Activated naive CD4-positive, alpha-beta T cell treated with anti-CD3 and anti-CD28 coated beads, Interleukin-2, amount 10 ng/mL, durations not matched to agents 7 days and 5 days (primary cell): ENCODE results near the gene FBXO39.
"Not testable (repeated sequence)": the region's sequence is repeated elsewhere in the genome, so short reads cannot be mapped to it uniquely, and the experiment has no call there.

Experiments used
- CTCF ChIA-PET: fragments of 350-600 bp; sonication (Branson Sonifier 250); formaldehyde crosslinking; loops from one replicate; lab custom pipeline; 2021; ENCODE audit warnings: antibody characterized with exemption; lab: Charles Lee
- DNase-seq: peaks from one replicate; pipeline ENCODE4 v3.0.0-alpha.2; 2020
- H3K27ac Mint-ChIP-seq: one replicate; pipeline ENCODE4 v1.8.0; 2021; ENCODE audit warnings: mild to moderate bottlenecking, moderate library complexity, mixed read lengths
- H3K27me3 Mint-ChIP-seq: one replicate; pipeline ENCODE4 v1.8.0; 2021; ENCODE audit warnings: mild to moderate bottlenecking, mixed read lengths
- H3K36me3 Mint-ChIP-seq: one replicate; pipeline ENCODE4 v1.8.0; 2021; ENCODE audit warnings: mixed read lengths
- H3K4me1 Mint-ChIP-seq: one replicate; pipeline ENCODE4 v1.8.0; 2021; ENCODE audit warnings: mixed read lengths
- H3K4me3 Mint-ChIP-seq: one replicate; pipeline ENCODE4 v1.8.0; 2021; ENCODE audit warnings: mild to moderate bottlenecking, moderate library complexity, mixed read lengths
- H3K9me3 Mint-ChIP-seq: one replicate; pipeline ENCODE4 v1.8.0; 2021; ENCODE audit warnings: mixed read lengths

The FBXO39 gene

GRCh38 chr17:6775871-6776405 is at the start of gene FBXO39:
Gene FBXO39 (plus strand): TSS chr17:6776215. CDS start chr17:6779869, 3,654 bp downstream.
- H3K4me1 Mint-ChIP-seq = peaks cover 2% of the 10 kb centered on the region
- CTCF ChIA-PET = no interaction called here
- peaks cover 42% of the 10 kb centered on the region for H3K36me3 Mint-ChIP-seq
- peaks cover 53% of the 10 kb centered on the region for H3K27me3 Mint-ChIP-seq
- DNase-seq = no peak
- H3K27ac Mint-ChIP-seq = no peak within 1 kb of the TSS
- peaks cover 42% of the 10 kb centered on the region for H3K9me3 Mint-ChIP-seq
- H3K4me3 Mint-ChIP-seq = no peak within 1 kb of the TSS

GRCh38 chr17:6729531-6729930 is 46.5 kb upstream of the FBXO39 start:
- Mint-ChIP-seq H3K36me3 (no peaks in the 10 kb centered on the region), H3K27ac (no peak overlapping the region), H3K4me1 (no peaks in the 10 kb centered on the region), H3K9me3 (no peaks in the 10 kb centered on the region), H3K27me3 (peaks cover 16% of the 10 kb centered on the region), H3K4me3 (no peak overlapping the region)
- DNase-seq = no peak
- CTCF ChIA-PET = no interaction called here

DNA sequence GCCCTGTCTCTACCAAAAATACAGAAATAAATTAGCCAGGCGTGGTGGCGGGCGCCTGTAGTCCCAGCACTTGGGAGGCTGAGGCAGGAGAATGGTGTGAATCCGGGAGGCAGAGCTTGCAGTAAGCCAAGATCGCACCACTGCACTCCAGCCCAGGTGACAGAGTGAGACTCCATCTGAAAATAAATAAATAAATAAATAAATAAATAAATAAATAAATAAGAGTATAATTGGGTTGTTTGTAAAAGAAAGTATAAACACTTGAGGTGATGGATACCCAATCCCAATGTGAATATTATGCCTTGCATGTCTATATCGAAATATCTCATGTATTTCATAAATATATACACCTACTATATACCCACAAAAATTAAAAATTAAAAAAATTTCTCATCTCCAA is 29.4 kb upstream of the FBXO39 start:
- peaks cover 39% of the 10 kb centered on the region for H3K27me3 Mint-ChIP-seq
- H3K4me1 Mint-ChIP-seq, DNase-seq, H3K27ac Mint-ChIP-seq, CTCF ChIA-PET, H3K4me3 Mint-ChIP-seq, H3K36me3 Mint-ChIP-seq, H3K9me3 Mint-ChIP-seq: not testable (repeated sequence)

- Mint-ChIP-seq H3K4me3 (no peak overlapping the region), H3K36me3 (no peaks in the 10 kb centered on the region), H3K27me3 (peaks cover 28% of the 10 kb centered on the region), H3K9me3 (no peaks in the 10 kb centered on the region), H3K4me1 (peaks cover 24% of the 10 kb centered on the region), H3K27ac (no peak overlapping the region)
- CTCF ChIA-PET = interaction anchor here (1.3 kb wide), 1 partner anchor 162 kb away, joined by 3 read pairs; no protein-coding TSS in a partner anchor
- DNase-seq = no peak
These were observed 27.4 kb upstream of the FBXO39 start for GRCh38 chr17:6748617-6749016.

DNA sequence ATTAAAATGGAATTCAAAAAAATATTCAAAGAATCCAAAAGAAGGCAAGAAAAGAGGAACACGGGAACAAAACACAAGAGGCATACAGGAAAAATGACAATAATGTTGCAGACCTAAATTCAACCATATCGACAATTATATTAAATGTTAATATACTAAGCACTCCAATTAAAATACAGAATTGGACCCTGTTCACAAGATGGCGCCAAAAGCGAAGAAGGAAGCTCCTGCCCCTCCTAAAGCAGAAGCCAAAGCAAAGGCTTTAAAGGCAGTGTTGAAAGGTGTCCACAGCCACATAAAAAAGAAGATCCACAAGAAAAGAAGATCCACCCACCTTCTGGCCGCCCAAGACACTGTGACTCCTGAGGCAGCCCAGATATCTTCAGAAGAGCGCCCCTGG is 26.5 kb upstream of the FBXO39 start:
- H3K27ac Mint-ChIP-seq = no peak overlapping the region
- DNase-seq = peak; percentile 42
- CTCF ChIA-PET = interaction anchor here (0.6 to 1.7 kb wide), 6 partner anchors 83 to 272 kb away, joined by 3 to 7 read pairs (median 4); no protein-coding TSS in a partner anchor
- H3K36me3 Mint-ChIP-seq = no peaks in the 10 kb centered on the region
- H3K9me3 Mint-ChIP-seq = no peaks in the 10 kb centered on the region
- no peak overlapping the region for H3K4me3 Mint-ChIP-seq
- H3K27me3 Mint-ChIP-seq = peaks cover 24% of the 10 kb centered on the region
- peaks cover 30% of the 10 kb centered on the region for H3K4me1 Mint-ChIP-seq

DNA sequence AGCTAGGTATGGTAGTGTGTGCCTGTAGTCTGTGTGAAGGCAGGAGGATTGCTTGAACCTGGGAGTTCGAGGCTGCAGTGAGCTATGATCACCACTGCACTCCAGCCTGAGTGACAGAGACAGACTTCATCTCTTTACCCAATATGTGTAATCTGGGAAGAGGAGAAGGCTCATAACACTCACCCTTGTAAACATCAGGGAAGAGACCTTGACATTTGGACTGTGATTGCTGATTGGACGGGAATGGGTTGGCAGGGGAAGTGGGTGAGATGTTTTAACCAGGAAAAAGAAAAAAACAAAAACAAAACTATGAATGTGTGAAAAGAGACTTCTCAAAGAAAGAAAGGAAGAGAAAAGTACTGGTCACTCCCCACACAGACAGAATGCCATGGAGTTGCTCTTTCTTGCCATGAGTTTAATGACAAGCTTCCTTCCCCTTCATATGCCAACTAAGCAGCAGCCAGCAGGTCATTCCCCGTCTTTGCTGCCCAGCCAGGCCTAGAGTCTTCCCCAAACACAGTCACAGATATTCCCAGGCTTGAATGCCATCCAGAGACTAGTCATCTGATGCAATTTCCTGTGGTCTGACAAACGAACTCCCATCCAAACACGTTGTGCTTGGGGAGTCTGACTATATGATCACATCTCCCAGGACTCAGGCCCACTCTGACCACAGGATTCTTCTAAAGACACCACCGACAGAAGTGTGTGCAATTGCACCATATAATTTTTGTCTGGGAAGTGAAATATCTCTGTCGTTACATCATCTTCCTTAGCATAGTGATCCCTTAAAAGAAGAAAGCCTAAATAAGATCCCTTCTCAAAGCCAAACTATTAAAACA is 23.7 kb upstream of the FBXO39 start:
- no peak overlapping the region for H3K4me3 Mint-ChIP-seq
- peaks cover 49% of the 10 kb centered on the region for H3K4me1 Mint-ChIP-seq

GRCh38 chr17:6753006-6753445 is 23.0 kb upstream of the FBXO39 start:
- peaks cover 15% of the 10 kb centered on the region for H3K36me3 Mint-ChIP-seq
- DNase-seq = peak; percentile 39
- H3K27me3 Mint-ChIP-seq = peaks cover 16% of the 10 kb centered on the region
- H3K9me3 Mint-ChIP-seq = no peaks in the 10 kb centered on the region
- H3K27ac Mint-ChIP-seq = peak overlapping the region; percentile 75
- CTCF ChIA-PET = no interaction called here
- H3K4me1 Mint-ChIP-seq = peaks cover 55% of the 10 kb centered on the region
- peak overlapping the region; percentile 7 for H3K4me3 Mint-ChIP-seq

More for the DNA sequence above, 23.7 kb upstream of the FBXO39 start:
- H3K9me3 Mint-ChIP-seq = no peaks in the 10 kb centered on the region
- peaks cover 20% of the 10 kb centered on the region for H3K27me3 Mint-ChIP-seq
- no peak for DNase-seq
- CTCF ChIA-PET = interaction anchor here (1.0 to 1.3 kb wide), 2 partner anchors 11 to 28 kb away, joined by 3 to 4 read pairs; no protein-coding TSS in a partner anchor
- H3K27ac Mint-ChIP-seq = no peak overlapping the region
- H3K36me3 Mint-ChIP-seq = peaks cover 8% of the 10 kb centered on the region

DNA sequence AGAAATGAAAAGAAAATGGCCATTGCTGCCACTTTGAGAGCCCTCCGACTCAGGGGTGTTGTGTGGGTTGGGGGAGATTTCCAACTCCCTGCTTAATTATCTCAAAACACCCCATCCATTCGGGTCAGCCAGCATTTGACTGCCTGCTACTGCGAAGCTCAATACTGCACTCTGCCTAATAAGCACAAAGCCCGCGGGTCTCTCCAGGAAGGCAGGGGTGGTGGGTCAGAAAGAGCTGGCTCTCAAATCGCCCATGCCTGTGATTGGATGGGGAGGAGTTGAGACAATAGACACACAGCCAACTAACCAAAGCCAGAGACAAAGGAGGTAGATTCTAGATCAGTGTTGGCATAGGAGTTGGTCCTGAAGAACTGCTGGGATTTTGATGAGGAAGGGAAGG is 22.5 kb upstream of the FBXO39 start:
- Mint-ChIP-seq H3K9me3 (no peaks in the 10 kb centered on the region), H3K36me3 (peaks cover 20% of the 10 kb centered on the region), H3K4me1 (peaks cover 61% of the 10 kb centered on the region), H3K4me3 (no peak overlapping the region), H3K27ac (no peak overlapping the region), H3K27me3 (peaks cover 15% of the 10 kb centered on the region)
- no peak for DNase-seq
- CTCF ChIA-PET = interaction anchor here (1.1 kb wide), 1 partner anchor 19 kb away, joined by 3 read pairs; no protein-coding TSS in a partner anchor

DNA sequence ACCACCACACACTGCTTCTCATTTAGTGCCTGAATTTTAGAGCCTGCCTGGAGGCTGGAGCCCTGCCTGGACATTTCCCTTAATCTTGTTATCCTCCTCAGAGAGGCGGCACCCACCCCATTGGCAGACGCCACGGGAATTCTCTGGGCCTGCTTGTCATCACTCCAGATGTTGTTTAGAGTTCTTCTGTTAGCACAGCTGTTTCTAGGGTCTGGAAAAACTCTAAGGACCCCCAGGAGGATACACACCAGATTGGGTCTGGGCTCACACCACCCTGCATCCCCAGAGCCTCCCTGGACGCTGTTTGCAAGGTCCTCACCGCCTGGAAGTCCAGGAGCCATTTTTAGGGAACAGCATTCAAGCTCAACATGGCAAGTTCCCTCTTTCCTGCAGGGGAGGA is 20.7 kb upstream of the FBXO39 start:
- Mint-ChIP-seq H3K27me3 (peaks cover 6% of the 10 kb centered on the region), H3K4me1 (peaks cover 70% of the 10 kb centered on the region), H3K4me3 (peak overlapping the region; percentile 89), H3K9me3 (no peaks in the 10 kb centered on the region), H3K36me3 (peaks cover 35% of the 10 kb centered on the region), H3K27ac (peak overlapping the region; percentile 94)
- DNase-seq = no peak
- CTCF ChIA-PET = interaction anchor here (0.6 to 1.5 kb wide), 3 partner anchors 43 to 266 kb away, joined by 3 to 4 read pairs (median 3); partner anchors contain the start of gene SLC13A5

- Mint-ChIP-seq H3K4me1 (peaks cover 72% of the 10 kb centered on the region), H3K27me3 (peaks cover 6% of the 10 kb centered on the region), H3K9me3 (no peaks in the 10 kb centered on the region), H3K36me3 (peaks cover 40% of the 10 kb centered on the region), H3K4me3 (peak within 1 kb of the TSS; percentile 89), H3K27ac (peak within 1 kb of the TSS; percentile 94)
- CTCF ChIA-PET = interaction anchor here (0.6 to 1.5 kb wide), 3 partner anchors 43 to 265 kb away, joined by 3 to 4 read pairs (median 3); partner anchors contain the start of gene SLC13A5
- DNase-seq = peak; percentile 81
These were observed 20.3 kb upstream of the FBXO39 start, which contains the start of gene XAF1 for GRCh38 chr17:6755731-6756184. Gene XAF1 (plus strand): TSS chr17:6756046. CDS start chr17:6756079, 33 bp downstream.

DNA sequence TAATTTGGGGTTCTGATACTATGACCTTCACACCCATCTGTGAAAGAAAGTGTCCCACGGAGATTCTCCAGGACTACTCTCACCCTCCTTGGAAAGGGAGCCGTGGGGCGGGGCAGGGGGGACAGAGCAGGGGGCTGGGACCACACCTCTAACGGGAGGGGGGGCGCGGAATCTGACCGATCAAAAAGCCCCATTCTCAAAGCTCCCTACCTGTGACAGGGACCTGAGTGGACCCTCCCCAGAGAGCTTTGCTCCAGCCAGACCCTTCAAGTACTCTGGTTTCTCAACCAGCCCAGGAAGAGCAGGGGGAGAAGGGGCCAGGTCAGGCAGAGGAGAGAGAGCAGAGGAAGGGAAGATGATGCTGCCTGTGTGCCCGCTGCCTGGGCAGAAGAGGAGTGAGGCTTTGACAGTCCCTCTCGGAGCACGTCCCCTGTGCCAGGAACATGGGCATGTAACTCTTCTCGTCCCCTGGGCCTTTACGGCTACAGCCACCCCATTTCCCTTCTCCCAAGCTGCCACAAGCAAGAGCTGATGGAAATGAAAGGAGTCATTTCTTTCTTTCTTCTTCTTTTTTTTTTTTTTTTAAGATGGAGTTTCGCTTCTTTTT is 19.5 kb upstream of the FBXO39 start:
- Mint-ChIP-seq H3K36me3 (peaks cover 47% of the 10 kb centered on the region), H3K4me3 (peak overlapping the region; percentile 89), H3K4me1 (peaks cover 75% of the 10 kb centered on the region), H3K27me3 (no peaks in the 10 kb centered on the region), H3K9me3 (no peaks in the 10 kb centered on the region), H3K27ac (peak overlapping the region; percentile 94)
- peak; percentile 27 for DNase-seq
- CTCF ChIA-PET = interaction anchor here (1.5 kb wide), 2 partner anchors 44 to 87 kb away, joined by 4 to 5 read pairs; partner anchors contain the start of gene SLC13A5

DNA sequence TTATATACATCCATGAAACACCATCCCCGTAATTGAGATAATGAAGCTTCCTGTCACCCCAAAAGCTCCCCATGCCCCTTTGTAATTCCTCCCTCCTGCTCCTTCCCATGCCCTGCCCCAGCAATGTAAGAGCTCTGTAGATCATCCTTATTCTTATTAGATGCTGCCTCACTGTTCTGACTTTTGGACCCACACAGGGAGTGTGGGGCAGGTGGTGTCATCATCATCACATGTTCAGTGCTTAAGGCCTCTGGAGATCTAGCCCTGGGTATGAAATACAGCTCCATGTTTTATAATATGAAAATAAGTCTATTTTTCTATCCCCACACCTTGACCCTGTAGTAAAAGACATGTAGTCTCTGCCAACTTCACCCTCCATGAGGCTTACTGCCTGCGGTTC is 18.3 kb upstream of the FBXO39 start:
- CTCF ChIA-PET = interaction anchor here (1.5 kb wide), 1 partner anchor 86 kb away, joined by 5 read pairs; no protein-coding TSS in a partner anchor
- Mint-ChIP-seq H3K9me3 (no peaks in the 10 kb centered on the region), H3K36me3 (peaks cover 59% of the 10 kb centered on the region), H3K4me3 (peak overlapping the region; percentile 76), H3K27me3 (no peaks in the 10 kb centered on the region), H3K27ac (peak overlapping the region; percentile 83), H3K4me1 (peaks cover 70% of the 10 kb centered on the region)
- DNase-seq = no peak

GRCh38 chr17:6761779-6762178 is 14.2 kb upstream of the FBXO39 start:
- Mint-ChIP-seq H3K36me3 (peaks cover 93% of the 10 kb centered on the region), H3K9me3 (peaks cover 16% of the 10 kb centered on the region), H3K4me3 (no peak overlapping the region), H3K27me3 (no peaks in the 10 kb centered on the region), H3K4me1 (peaks cover 44% of the 10 kb centered on the region), H3K27ac (no peak overlapping the region)
- CTCF ChIA-PET = no interaction called here
- no peak for DNase-seq

- Mint-ChIP-seq H3K4me3 (no peak overlapping the region), H3K27me3 (no peaks in the 10 kb centered on the region), H3K9me3 (peaks cover 57% of the 10 kb centered on the region), H3K4me1 (peaks cover 3% of the 10 kb centered on the region), H3K36me3 (peaks cover 94% of the 10 kb centered on the region), H3K27ac (no peak overlapping the region)
- DNase-seq = no peak
- CTCF ChIA-PET = no interaction called here
These were observed 7.6 kb upstream of the FBXO39 start for GRCh38 chr17:6768447-6768846.
